Fibroblast of pulmonary artery (primary cell): Measurements from ENCODE around the gene C1QTNF7.

Experiments used
- DNase-seq: peaks from one replicate; pipeline ENCODE4 v3.0.0-alpha.2; 2010; ENCODE audit warnings: low read depth
- H3K4me3 ChIP-seq: replicated peaks from 2 replicates; pipeline ENCODE4 v1.5.1; 2011; ENCODE audit warnings: low read depth, mild to moderate bottlenecking, control low read depth, low read length, moderate library complexity
- TF ChIP-seq, protein P1 (sequence below): IDR thresholded peaks from 2 replicates; pipeline ENCODE4 v1.5.1; 2011; ENCODE audit warnings: mild to moderate bottlenecking, control low read depth, low read length, inconsistent platforms; ENCODE audit errors: missing control alignments

C1QTNF7 gene

DNA sequence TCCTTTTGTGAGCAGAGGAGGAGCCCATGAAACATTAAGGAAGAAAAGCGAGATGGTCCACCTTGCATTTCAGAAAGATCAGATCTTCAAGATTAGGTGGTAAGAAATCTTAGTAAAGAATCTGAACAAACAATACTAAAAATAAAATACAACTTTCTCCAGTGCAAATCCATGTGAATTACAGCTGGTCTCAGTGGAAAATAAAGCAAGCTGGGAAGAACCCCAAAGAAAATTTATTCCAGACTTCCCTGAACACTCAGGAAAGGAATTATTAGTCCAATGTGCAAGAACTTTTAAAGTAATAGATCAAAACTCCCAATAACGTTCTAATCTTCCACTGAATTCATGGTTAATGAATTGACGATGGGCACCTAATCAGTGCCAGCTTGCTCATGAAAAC lies 37.3 kb upstream of the C1QTNF7 start:
- H3K4me3 ChIP-seq, result no peak overlapping the region
- TF ChIP-seq, protein P1, sequence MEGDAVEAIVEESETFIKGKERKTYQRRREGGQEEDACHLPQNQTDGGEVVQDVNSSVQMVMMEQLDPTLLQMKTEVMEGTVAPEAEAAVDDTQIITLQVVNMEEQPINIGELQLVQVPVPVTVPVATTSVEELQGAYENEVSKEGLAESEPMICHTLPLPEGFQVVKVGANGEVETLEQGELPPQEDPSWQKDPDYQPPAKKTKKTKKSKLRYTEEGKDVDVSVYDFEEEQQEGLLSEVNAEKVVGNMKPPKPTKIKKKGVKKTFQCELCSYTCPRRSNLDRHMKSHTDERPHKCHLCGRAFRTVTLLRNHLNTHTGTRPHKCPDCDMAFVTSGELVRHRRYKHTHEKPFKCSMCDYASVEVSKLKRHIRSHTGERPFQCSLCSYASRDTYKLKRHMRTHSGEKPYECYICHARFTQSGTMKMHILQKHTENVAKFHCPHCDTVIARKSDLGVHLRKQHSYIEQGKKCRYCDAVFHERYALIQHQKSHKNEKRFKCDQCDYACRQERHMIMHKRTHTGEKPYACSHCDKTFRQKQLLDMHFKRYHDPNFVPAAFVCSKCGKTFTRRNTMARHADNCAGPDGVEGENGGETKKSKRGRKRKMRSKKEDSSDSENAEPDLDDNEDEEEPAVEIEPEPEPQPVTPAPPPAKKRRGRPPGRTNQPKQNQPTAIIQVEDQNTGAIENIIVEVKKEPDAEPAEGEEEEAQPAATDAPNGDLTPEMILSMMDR, result no peak
- no peak for DNase-seq

DNA sequence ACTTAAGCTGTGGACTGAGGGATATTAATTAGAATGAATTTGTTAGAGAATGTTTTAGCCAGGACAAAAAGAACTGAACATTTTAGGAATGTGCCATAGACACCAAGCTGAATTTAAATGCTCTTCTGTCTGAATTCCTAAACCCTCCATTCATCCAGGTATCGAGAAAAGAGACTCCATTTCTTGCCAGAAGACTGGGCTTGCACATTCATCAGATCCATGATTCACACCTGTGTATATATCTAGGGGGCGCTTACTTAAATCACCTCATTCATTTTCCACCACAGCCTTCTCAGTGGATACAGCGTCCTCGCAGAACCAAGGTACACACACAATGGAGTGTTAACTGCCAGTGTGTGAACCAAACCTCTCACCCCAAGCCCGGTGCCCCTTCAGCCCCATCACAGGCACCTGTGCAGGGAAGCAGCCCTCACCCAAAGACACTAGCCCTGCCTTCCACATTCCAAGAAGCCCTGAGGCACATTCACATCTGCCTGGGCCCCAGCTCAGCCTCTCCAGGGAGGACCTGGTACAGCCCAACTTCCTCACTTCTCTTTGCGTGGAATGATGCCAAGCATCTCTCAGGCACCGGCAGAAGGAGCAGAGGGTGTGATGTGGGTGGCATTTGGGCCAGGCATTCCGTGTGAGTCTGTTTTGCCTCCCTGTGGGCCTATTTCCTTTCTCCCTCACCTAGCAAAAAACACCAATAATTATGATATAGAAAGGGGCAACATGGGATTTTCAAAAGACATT lies 35.6 kb upstream of the C1QTNF7 start:
- no peak overlapping the region for H3K4me3 ChIP-seq
- TF ChIP-seq, protein P1, result no peak
- no peak for DNase-seq

DNA sequence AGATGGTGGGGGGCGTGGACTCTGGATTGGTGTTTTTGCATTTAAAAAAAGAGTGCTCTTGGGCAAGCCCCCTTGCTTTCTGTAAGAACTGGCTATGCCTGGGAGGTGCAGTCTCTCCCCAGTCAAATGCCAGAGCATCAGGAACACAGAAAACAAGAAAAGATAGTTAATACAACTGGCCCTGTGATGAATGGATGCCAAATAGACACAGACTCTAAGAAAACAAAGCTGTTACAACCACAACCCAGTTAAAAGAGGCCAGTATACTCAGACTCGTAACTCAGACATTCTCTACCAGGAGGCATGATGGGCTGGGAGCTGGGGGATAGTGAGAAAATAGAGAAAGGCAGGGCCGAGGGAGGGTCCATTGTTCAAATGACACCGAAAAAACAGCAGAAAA lies 32.5 kb upstream of the C1QTNF7 start:
- TF ChIP-seq, protein P1, result no peak
- no peak overlapping the region for H3K4me3 ChIP-seq
- DNase-seq, result no peak

DNA sequence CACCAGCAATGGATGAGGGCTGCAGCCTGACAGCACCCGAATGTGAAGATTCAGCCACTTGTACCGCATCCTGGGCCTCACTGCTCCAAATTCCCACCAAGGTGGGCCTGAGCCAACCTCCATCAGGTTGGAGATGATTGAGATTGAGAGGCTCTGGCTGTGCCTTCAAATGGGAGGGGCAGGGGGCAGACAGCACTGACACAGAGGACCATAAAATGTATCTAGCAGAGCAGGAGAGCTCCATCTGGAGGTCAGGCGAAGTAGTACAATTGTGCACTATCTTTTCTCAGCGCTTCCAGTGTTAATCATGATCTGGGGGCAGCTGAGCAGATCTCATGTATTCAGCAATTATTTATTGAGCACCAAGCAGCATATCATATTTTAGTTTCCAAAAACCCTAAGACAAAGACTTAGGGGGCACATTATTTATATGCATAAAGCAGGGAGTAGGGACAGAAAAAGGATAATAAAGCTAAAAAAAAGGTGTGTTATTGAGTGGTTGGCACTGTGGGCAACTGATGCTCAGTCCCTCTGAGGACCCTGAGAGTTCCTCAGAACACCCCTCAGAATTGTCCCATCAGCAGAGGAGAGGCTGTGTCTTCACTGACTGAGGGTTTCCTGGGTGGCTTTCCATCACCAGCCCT lies 31.6 kb upstream of the C1QTNF7 start:
- peak; percentile 65 for DNase-seq
- no peak overlapping the region for H3K4me3 ChIP-seq
- TF ChIP-seq, protein P1, result peak; percentile 76

DNA sequence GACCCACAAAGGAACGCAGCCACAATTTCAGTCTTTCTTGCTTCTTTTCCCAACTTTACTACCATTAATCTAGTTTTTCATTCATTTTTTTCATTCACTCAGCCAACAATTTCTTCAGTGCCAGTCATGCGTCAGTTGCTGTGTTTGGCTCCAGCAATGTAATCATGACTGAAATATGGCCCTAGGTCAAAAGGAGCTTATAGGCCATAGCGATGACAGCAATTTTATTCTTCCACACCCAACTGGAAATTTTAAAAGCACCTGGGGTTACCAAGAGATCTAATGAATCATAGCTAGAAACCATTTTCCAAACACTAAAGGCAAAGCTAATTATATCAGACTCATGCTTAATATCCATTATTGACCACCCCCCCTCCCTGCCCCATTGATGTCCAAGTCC lies 29.8 kb upstream of the C1QTNF7 start:
- TF ChIP-seq, protein P1, result no peak
- H3K4me3 ChIP-seq, result no peak overlapping the region
- no peak for DNase-seq

DNA sequence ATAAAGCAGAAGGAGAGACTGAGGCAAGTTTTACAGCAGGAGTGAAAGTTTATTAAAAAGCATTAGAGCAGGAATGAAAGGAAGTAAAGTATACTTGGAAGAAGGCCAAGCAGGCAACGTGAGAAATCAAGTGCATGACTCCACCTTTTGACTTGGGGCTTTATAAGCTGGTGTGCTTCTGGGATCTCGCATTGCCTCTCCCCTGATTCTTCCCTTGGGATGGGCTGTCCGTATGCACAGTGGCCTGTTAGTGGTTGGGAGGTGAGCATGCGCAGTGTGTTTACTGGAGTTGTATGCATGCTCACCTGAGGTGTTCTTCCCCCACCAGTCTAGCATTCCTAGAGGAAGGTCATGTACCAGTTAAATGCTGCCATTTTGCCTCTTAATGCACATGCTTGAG lies 29.1 kb upstream of the C1QTNF7 start:
- TF ChIP-seq, protein P1, result no peak
- no peak for DNase-seq
- H3K4me3 ChIP-seq, result no peak overlapping the region
